Fibroblast of lung (primary cell): Measurements from ENCODE around the gene MYRFL. TPM values are rescaled to one million over a fixed set of nuclear protein-coding genes. Genes with fewer than 3 reads are reported as not detected.

Experiments used
- DNase-seq, 2 donors: peaks; one replicate each; pipeline versions ENCODE4 v3.0.0 to v3.0.0-alpha.2; 2010; ENCODE audit warnings: low read depth in 2 of 2
- H2AFZ ChIP-seq: 2 replicates; pipeline ENCODE4 v1.5.1; 2012; ENCODE audit warnings: low read length, control low read depth, inconsistent platforms
- H3K27ac ChIP-seq: 2 replicates; pipeline ENCODE4 v1.5.1; 2011; ENCODE audit warnings: low read length, control low read depth; ENCODE audit not compliant: insufficient read depth
- H3K27me3 ChIP-seq: 2 replicates; pipeline ENCODE4 v1.5.1; 2011; ENCODE audit warnings: mild to moderate bottlenecking, low read length; ENCODE audit not compliant: control insufficient read depth, insufficient read depth
- H3K36me3 ChIP-seq: 2 replicates; pipeline ENCODE4 v1.5.1; 2011; ENCODE audit warnings: low read length; ENCODE audit not compliant: control insufficient read depth, insufficient read depth
- H3K4me1 ChIP-seq: 2 replicates; pipeline ENCODE4 v1.5.1; 2011; ENCODE audit warnings: low read length; ENCODE audit not compliant: control insufficient read depth, insufficient read depth; ENCODE audit errors: extremely low read depth
- H3K4me2 ChIP-seq: 2 replicates; pipeline ENCODE4 v1.5.1; 2011; ENCODE audit warnings: low read length, control low read depth; ENCODE audit not compliant: insufficient read depth; ENCODE audit errors: extremely low read depth
- H3K4me3 ChIP-seq, 4 experiments: fragments of 200-600 bp in 1 of 4; sonication (generic) in 1 of 4; replicated peaks in 1 of 4; 2 replicates each; pipeline ENCODE4 v1.5.1; 2011 to 2016; ENCODE audit warnings: low read length in 4 of 4, low read depth in 3 of 4, mild to moderate bottlenecking in 3 of 4, control low read depth in 2 of 4, inconsistent platforms in 1 of 4, mixed read lengths in 1 of 4; ENCODE audit not compliant: insufficient read depth in 1 of 4; ENCODE audit errors: control extremely low read depth in 1 of 4
- H3K79me2 ChIP-seq: 2 replicates; pipeline ENCODE4 v1.5.1; 2012; ENCODE audit warnings: mild to moderate bottlenecking, low read length, inconsistent platforms; ENCODE audit not compliant: control insufficient read depth, insufficient read depth
- H3K9ac ChIP-seq: 2 replicates; pipeline ENCODE4 v1.5.1; 2011; ENCODE audit warnings: mild to moderate bottlenecking, low read length, control low read depth; ENCODE audit not compliant: insufficient read depth
- H3K9me3 ChIP-seq: 2 replicates; pipeline ENCODE4 v1.5.1; 2012; ENCODE audit warnings: low read depth, low read length; ENCODE audit not compliant: control insufficient read depth, insufficient read depth
- H4K20me1 ChIP-seq: 2 replicates; pipeline ENCODE4 v1.5.1; 2011; ENCODE audit warnings: low read length; ENCODE audit not compliant: control insufficient read depth, insufficient read depth; ENCODE audit errors: extremely low read depth
- CTCF ChIP-seq, 2 donors: IDR thresholded peaks in 1 of 2; conservative IDR thresholded peaks in 1 of 2; 1 replicate in 1 of 2; 2 replicates in 1 of 2; pipeline ENCODE4 v1.5.1; 2011 to 2012; ENCODE audit warnings: low read length in 2 of 2, control low read depth in 1 of 2, inconsistent platforms in 1 of 2, low read depth in 1 of 2, mild to moderate bottlenecking in 1 of 2
- EZH2 ChIP-seq: IDR thresholded peaks from 2 replicates; pipeline ENCODE4 v1.5.1; 2012; ENCODE audit warnings: low read length, control low read depth, mild to moderate bottlenecking; ENCODE audit errors: missing control alignments
- polyA plus RNA-seq, 2 donors: library from polyadenylated mRNA; depleted of rRNA in 1 of 2; stranded (reverse) in 1 of 2; unstranded in 1 of 2; fragments of >200 nt; gene quantifications; 2 replicates each; pipeline ENCODE4 v1.2.1, GENCODE V29; 2011 to 2012; ENCODE audit warnings: missing spikeins in 1 of 2
- total RNA-seq: library from RNA; depleted of rRNA; stranded (reverse); fragments of >200 nt; gene quantifications from 2 replicates; pipeline ENCODE4 v1.2.1, GENCODE V29; 2014

MYRFL gene
- total and polyA plus RNA-seq, 2 donors (not counting 1 experiment from before 2014, with no cell fraction given): not detected

- Histone ChIP-seq H3K9ac (no peak overlapping the region), H2AFZ (no peak overlapping the region), H3K9me3 (no peaks in the 10 kb centered on the region), H3K4me2 (no peak overlapping the region), H3K36me3 (no peaks in the 10 kb centered on the region), H3K27me3 (no peaks in the 10 kb centered on the region), H3K4me3 (no peak overlapping the region), H3K27ac (no peak overlapping the region), H3K4me1 (no peaks in the 10 kb centered on the region), H3K79me2 (no peaks in the 10 kb centered on the region), H4K20me1 (no peaks in the 10 kb centered on the region)
- peak; percentile 24 to 70 for DNase-seq
- TF ChIP-seq EZH2 (no peak), CTCF (conservative IDR thresholded peaks at IDR 0.05 in 1 of 2, IDR thresholded peaks at IDR 0.05 in 1 of 2; ENCODE audit: low read depth in 1 of 2, low read length in 2 of 2) (no peak)
Measured at GRCh38 chr12:69966409-69966808, 141.4 kb downstream of the MYRFL start.

DNA sequence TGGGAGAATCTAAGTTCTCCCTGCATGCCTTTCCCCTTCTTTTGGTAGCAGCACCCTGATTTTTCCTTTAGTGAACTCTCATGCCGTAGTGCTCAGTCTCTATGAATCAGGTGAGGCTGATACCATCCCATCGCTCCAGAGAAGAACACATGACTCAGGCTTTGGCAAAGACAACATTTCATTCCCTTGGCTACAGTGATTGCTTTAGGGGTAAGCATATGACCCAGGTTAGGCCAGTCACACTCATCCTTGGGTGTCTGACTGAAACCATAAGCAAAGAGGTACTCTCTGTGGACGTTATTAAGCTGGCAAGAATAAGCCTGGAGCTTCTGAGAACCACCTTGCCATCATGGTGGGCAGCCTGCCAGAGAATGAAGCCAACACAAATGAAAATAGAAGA, 141.8 kb downstream of the MYRFL start:
- no peaks in the 10 kb centered on the region for H3K27me3 ChIP-seq
- H2AFZ ChIP-seq: no peak overlapping the region
- DNase-seq: peak in 1 of 2 donors; percentile 23
- no peak overlapping the region for H3K27ac ChIP-seq
- no peak overlapping the region for H3K9ac ChIP-seq
- no peaks in the 10 kb centered on the region for H4K20me1 ChIP-seq
- H3K79me2 ChIP-seq: no peaks in the 10 kb centered on the region
- no peak overlapping the region for H3K4me2 ChIP-seq
- no peak overlapping the region for H3K4me3 ChIP-seq
- no peak for TF ChIP-seq CTCF (conservative IDR thresholded peaks at IDR 0.05 in 1 of 2, IDR thresholded peaks at IDR 0.05 in 1 of 2; ENCODE audit: low read depth in 1 of 2, low read length in 2 of 2)
- no peaks in the 10 kb centered on the region for H3K9me3 ChIP-seq
- no peaks in the 10 kb centered on the region for H3K36me3 ChIP-seq
- no peaks in the 10 kb centered on the region for H3K4me1 ChIP-seq

DNA sequence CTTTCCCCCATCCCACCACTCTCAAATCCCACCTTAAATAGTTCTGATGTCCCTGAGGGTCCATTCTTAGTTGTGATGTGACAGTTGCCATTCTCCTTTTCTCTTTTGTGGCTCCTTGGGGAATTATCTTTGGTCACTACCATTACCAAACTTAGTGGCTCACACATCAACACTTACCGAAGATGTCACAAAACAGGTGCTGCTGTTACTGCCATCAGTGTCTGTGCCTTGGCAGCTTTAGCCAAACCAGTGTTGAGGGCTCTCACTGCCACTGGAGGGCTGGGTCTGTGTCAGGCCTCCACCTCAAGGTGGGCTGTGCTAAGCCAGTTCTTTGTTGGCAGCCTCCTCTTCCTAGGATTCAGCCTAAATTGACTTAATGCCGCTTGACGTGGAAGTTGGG, 144.0 kb downstream of the MYRFL start:
- TF ChIP-seq CTCF (conservative IDR thresholded peaks at IDR 0.05 in 1 of 2, IDR thresholded peaks at IDR 0.05 in 1 of 2; ENCODE audit: low read depth in 1 of 2, low read length in 2 of 2): no peak
- no peak for TF ChIP-seq EZH2
- H3K79me2 ChIP-seq: no peaks in the 10 kb centered on the region
- H3K9ac ChIP-seq: no peak overlapping the region
- no peak overlapping the region for H3K4me3 ChIP-seq
- no peaks in the 10 kb centered on the region for H4K20me1 ChIP-seq
- no peak overlapping the region for H2AFZ ChIP-seq
- H3K4me1 ChIP-seq: no peaks in the 10 kb centered on the region
- no peak overlapping the region for H3K4me2 ChIP-seq
- H3K36me3 ChIP-seq: no peaks in the 10 kb centered on the region
- no peak overlapping the region for H3K27ac ChIP-seq
- no peaks in the 10 kb centered on the region for H3K9me3 ChIP-seq
- DNase-seq: no peak
- no peaks in the 10 kb centered on the region for H3K27me3 ChIP-seq
